ENCODE results near the gene WNT6.

GRCh38 chr2:218830526-218831306 is 28.9 kb upstream of the WNT6 start:
- TF ChIP-seq CTCF (IDR thresholded peaks at IDR 0.05; ENCODE audit: insufficient read depth, low read length, poor library complexity, severe bottlenecking) (no peak), EZH2phosphoT487 (conservative IDR thresholded peaks at IDR 0.05; ENCODE audit: low read length) (no peak)
